IMR-90 (cell line): ENCODE results near the gene WWC2. TPM values are rescaled to one million over a fixed set of nuclear protein-coding genes. Genes with fewer than 3 reads are reported as not detected.

Source experiments
- ATAC-seq: fragments of 200-7000 bp; cut with Tn5 transposase; 2 replicates; pipeline ENCODE4 v1.9.1; 2020; ENCODE audit warnings: low read depth, mild to moderate bottlenecking, moderate library complexity
- BruUV-seq: library from RNA; stranded (reverse); fragments of 400-500 nt; replicated peaks from 2 replicates; lab custom pipeline; 2021; lab: Mats Ljungman, UMichigan
- CTCF ChIA-PET: fragments of 300-600 bp; formaldehyde crosslinking; extraction: SDS; loops from one replicate; lab custom pipeline; 2021; ENCODE audit warnings: antibody characterized with exemption; lab: Yijun Ruan, JAX
- POLR2A ChIA-PET: fragments of 300-600 bp; sonication (Branson Sonifier 250); formaldehyde crosslinking; loops from one replicate; lab custom pipeline; 2022; ENCODE audit warnings: antibody characterized with exemption; ENCODE audit not compliant: unreplicated experiment; lab: Charles Lee
- DNase-seq: peaks from one replicate; pipeline ENCODE4 v3.0.0; 2013
- H2AFZ ChIP-seq: replicated peaks from 2 replicates; pipeline ENCODE3; 2013; ENCODE audit warnings: low read length, mild to moderate bottlenecking; ENCODE audit not compliant: poor library complexity
- H2AK5ac ChIP-seq: 2 replicates; pipeline ENCODE4 v1.6.1; 2013; ENCODE audit warnings: low read depth, low read length, inconsistent platforms
- H2AK9ac ChIP-seq: replicated peaks from 2 replicates; pipeline ENCODE3; 2013; ENCODE audit warnings: mild to moderate bottlenecking, low read depth, low read length, moderate library complexity; ENCODE audit not compliant: poor library complexity
- H2BK120ac ChIP-seq: 2 replicates; pipeline ENCODE4 v1.6.1; 2013; ENCODE audit warnings: low read depth, low read length, inconsistent platforms
- H2BK15ac ChIP-seq: 3 replicates; pipeline ENCODE4 v1.6.1; 2013; ENCODE audit warnings: low read depth, low read length, inconsistent platforms
- H2BK20ac ChIP-seq: 2 replicates; pipeline ENCODE4 v1.6.1; 2013; ENCODE audit warnings: low read depth, mild to moderate bottlenecking, inconsistent platforms, low read length, moderate library complexity
- H2BK5ac ChIP-seq: 2 replicates; pipeline ENCODE4 v1.6.1; 2013; ENCODE audit warnings: mild to moderate bottlenecking, low read depth, low read length, inconsistent platforms; ENCODE audit not compliant: poor library complexity, severe bottlenecking
- H3K14ac ChIP-seq: replicated peaks from 2 replicates; pipeline ENCODE4 v1.6.1; 2013; ENCODE audit warnings: low read depth, low read length, inconsistent platforms
- H3K18ac ChIP-seq: 2 replicates; pipeline ENCODE4 v1.6.1; 2013; ENCODE audit warnings: low read depth, low read length, control low read depth
- H3K23ac ChIP-seq: 2 replicates; pipeline ENCODE4 v1.6.1; 2013; ENCODE audit warnings: low read depth, low read length, inconsistent platforms
- H3K27ac ChIP-seq: 2 replicates; pipeline ENCODE4 v1.5.1; 2013; ENCODE audit warnings: mild to moderate bottlenecking, control low read depth, low read length; ENCODE audit not compliant: insufficient read depth
- H3K27me3 ChIP-seq: 2 replicates; pipeline ENCODE4 v1.6.1; 2013; ENCODE audit warnings: low read length; ENCODE audit not compliant: control insufficient read depth, insufficient read depth
- H3K36me3 ChIP-seq: 2 replicates; pipeline ENCODE4 v1.6.1; 2013; ENCODE audit warnings: low read length, mixed read lengths; ENCODE audit not compliant: control insufficient read depth, insufficient read depth
- H3K4ac ChIP-seq: 2 replicates; pipeline ENCODE4 v1.6.1; 2013; ENCODE audit warnings: low read depth, low read length, inconsistent platforms
- H3K4me1 ChIP-seq: 2 replicates; pipeline ENCODE4 v1.6.1; 2013; ENCODE audit warnings: low read length, mixed read lengths; ENCODE audit not compliant: control insufficient read depth, insufficient read depth
- H3K4me2 ChIP-seq: 2 replicates; pipeline ENCODE4 v1.6.1; 2013; ENCODE audit warnings: low read depth, mild to moderate bottlenecking, control low read depth, low read length, moderate library complexity
- H3K4me3 ChIP-seq: 2 replicates; pipeline ENCODE4 v1.5.1; 2013; ENCODE audit warnings: low read depth, mild to moderate bottlenecking, control low read depth, low read length, moderate library complexity; ENCODE audit not compliant: insufficient read depth
- H3K56ac ChIP-seq: 2 replicates; pipeline ENCODE4 v1.6.1; 2013; ENCODE audit warnings: low read length, inconsistent platforms; ENCODE audit not compliant: insufficient read depth; ENCODE audit errors: extremely low read depth
- H3K79me1 ChIP-seq, 2 experiments: 2 replicates each; pipeline ENCODE4 v1.6.1; 2013; ENCODE audit warnings: low read length in 2 of 2, inconsistent platforms in 1 of 2, low read depth in 1 of 2
- H3K9ac ChIP-seq: 2 replicates; pipeline ENCODE4 v1.6.1; 2013; ENCODE audit warnings: low read depth, low read length, control low read depth
- H3K9me1 ChIP-seq: 2 replicates; pipeline ENCODE4 v1.6.1; 2013; ENCODE audit warnings: low read length, inconsistent platforms; ENCODE audit not compliant: insufficient read depth
- H3K9me3 ChIP-seq: 2 replicates; pipeline ENCODE4 v1.6.1; 2013; ENCODE audit warnings: low read length; ENCODE audit not compliant: control insufficient read depth, insufficient read depth
- H4K20me1 ChIP-seq: 2 replicates; pipeline ENCODE4 v1.6.1; 2013; ENCODE audit warnings: low read length, inconsistent platforms; ENCODE audit not compliant: insufficient read depth
- H4K5ac ChIP-seq: 2 replicates; pipeline ENCODE4 v1.6.1; 2013; ENCODE audit warnings: mild to moderate bottlenecking, low read depth, low read length, control low read depth
- H4K8ac ChIP-seq, 2 experiments: 2 replicates each; pipeline ENCODE4 v1.6.1; 2013; ENCODE audit warnings: low read depth in 2 of 2, low read length in 2 of 2, control low read depth in 1 of 2, inconsistent platforms in 1 of 2
- H4K91ac ChIP-seq: 2 replicates; pipeline ENCODE4 v1.6.1; 2013; ENCODE audit warnings: low read depth, low read length, inconsistent platforms; ENCODE audit not compliant: insufficient read depth
- BHLHE40 ChIP-seq: fragments of 150-350 bp; IDR thresholded peaks from 2 replicates; pipeline ENCODE4 v1.6.1; 2016; ENCODE audit warnings: mild to moderate bottlenecking, low read depth, low read length
- CEBPB ChIP-seq: IDR thresholded peaks from 2 replicates; pipeline ENCODE4 v1.6.1; 2012; ENCODE audit warnings: low read depth, low read length, improper control_type of control experiment
- CHD1 ChIP-seq: IDR thresholded peaks from 2 replicates; pipeline ENCODE4 v1.6.1; 2012; ENCODE audit warnings: low read depth, low read length, improper control_type of control experiment
- FOS ChIP-seq: fragments of 150-350 bp; IDR thresholded peaks from 2 replicates; pipeline ENCODE4 v1.6.1; 2016; ENCODE audit warnings: low read depth, low read length
- MAFK ChIP-seq: IDR thresholded peaks from 2 replicates; pipeline ENCODE4 v1.6.1; 2012; ENCODE audit warnings: low read depth, low read length, improper control_type of control experiment
- MAZ ChIP-seq: IDR thresholded peaks from 2 replicates; pipeline ENCODE4 v1.6.1; 2012; ENCODE audit warnings: low read depth, mild to moderate bottlenecking, low read length, improper control_type of control experiment, moderate library complexity, borderline replicate concordance
- NFE2L2 ChIP-seq: fragments of 150-350 bp; IDR thresholded peaks from 2 replicates; pipeline ENCODE4 v1.6.1; 2016; ENCODE audit warnings: low read depth, mild to moderate bottlenecking, low read length
- POLR2A ChIP-seq: IDR thresholded peaks from 2 replicates; pipeline ENCODE4 v1.6.1; 2012; ENCODE audit warnings: mild to moderate bottlenecking, low read depth, low read length
- RAD21 ChIP-seq: IDR thresholded peaks from 2 replicates; pipeline ENCODE4 v1.6.1; 2012; ENCODE audit warnings: low read length, improper control_type of control experiment
- RFX5 ChIP-seq: IDR thresholded peaks from 2 replicates; pipeline ENCODE4 v1.8.0; 2012; ENCODE audit warnings: low read depth, mild to moderate bottlenecking, low read length, moderate library complexity
- WGBS, 2 experiments: methylation state at CpG; one replicate each; pipeline versions ENCODE4 v1.1.5 to v1.1.7; 2013; ENCODE audit warnings: missing lambda C conversion rate in 2 of 2; ENCODE audit not compliant: insufficient read length in 1 of 2; ENCODE audit errors: extremely low coverage in 2 of 2; 5-methylcytosine and 5-hydroxymethylcytosine counted together
- dilution Hi-C: fragments of 300-500 bp; cut with HindIII; formaldehyde crosslinking; loops from one replicate; pipeline ENCODE4 v1.14.3; 2018; ENCODE audit warnings: low sequenced_read_pairs; ENCODE audit not compliant: unreplicated experiment
- in situ Hi-C: fragments of 300-500 bp; cut with MboI; formaldehyde crosslinking; loops from 3 replicates; pipeline ENCODE4 v1.14.3; 2019; ENCODE audit warnings: low sequenced_read_pairs, inconsistent platforms, mixed read lengths
- intact Hi-C: fragments of 100-400 bp; cut with micrococcal nuclease; formaldehyde crosslinking; loops from 2 replicates; pipeline ENCODE4 v1.10.0; 2022
- polyA plus RNA-seq, 3 experiments: library from polyadenylated mRNA; depleted of rRNA; stranded (reverse); fragments of >200 nt; gene quantifications; 2 replicates each; pipeline ENCODE4 v1.2.3, GENCODE V29; 2012; ENCODE audit warnings: low replicate concordance in 1 of 3
- total RNA-seq: library from RNA; depleted of rRNA; stranded (reverse); fragments of >200 nt; gene quantifications from 2 replicates; pipeline ENCODE4 v1.2.3, GENCODE V29; 2012
- TF ChIP-seq, protein P1 (sequence below): fragments of 150-350 bp; IDR thresholded peaks from 2 replicates; pipeline ENCODE4 v1.6.1; 2016; ENCODE audit warnings: low read depth, mild to moderate bottlenecking, low read length, moderate library complexity, borderline replicate concordance

Gene WWC2
- total and polyA plus RNA-seq, 2 of the 4 experiments (the other 2 are of a cell fraction), result 26.6 to 27.4 TPM

DNA sequence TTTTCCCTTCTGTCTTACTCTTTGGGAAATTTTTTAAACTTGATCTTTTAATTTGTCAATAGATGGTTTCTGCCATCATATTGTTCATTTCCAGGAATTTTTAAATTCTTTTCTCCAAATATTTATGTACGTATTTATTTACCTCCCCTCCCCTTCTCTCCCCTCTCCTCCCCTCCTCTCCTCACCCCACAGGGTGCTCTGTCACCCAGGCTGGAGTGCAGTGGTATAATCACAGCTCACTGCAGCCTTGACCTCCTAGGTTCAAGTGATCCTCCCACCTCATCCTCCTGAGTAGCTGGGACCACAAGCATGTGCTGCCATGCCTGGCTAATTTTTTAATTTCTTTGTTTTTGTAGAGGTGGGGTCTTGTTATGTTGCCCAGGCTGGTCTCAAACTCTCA is 73.8 kb downstream of the WWC2 start (continued):
- TF ChIP-seq NFE2L2 (no peak), CEBPB (no peak), RAD21 (no peak), FOS (no peak)

DNA sequence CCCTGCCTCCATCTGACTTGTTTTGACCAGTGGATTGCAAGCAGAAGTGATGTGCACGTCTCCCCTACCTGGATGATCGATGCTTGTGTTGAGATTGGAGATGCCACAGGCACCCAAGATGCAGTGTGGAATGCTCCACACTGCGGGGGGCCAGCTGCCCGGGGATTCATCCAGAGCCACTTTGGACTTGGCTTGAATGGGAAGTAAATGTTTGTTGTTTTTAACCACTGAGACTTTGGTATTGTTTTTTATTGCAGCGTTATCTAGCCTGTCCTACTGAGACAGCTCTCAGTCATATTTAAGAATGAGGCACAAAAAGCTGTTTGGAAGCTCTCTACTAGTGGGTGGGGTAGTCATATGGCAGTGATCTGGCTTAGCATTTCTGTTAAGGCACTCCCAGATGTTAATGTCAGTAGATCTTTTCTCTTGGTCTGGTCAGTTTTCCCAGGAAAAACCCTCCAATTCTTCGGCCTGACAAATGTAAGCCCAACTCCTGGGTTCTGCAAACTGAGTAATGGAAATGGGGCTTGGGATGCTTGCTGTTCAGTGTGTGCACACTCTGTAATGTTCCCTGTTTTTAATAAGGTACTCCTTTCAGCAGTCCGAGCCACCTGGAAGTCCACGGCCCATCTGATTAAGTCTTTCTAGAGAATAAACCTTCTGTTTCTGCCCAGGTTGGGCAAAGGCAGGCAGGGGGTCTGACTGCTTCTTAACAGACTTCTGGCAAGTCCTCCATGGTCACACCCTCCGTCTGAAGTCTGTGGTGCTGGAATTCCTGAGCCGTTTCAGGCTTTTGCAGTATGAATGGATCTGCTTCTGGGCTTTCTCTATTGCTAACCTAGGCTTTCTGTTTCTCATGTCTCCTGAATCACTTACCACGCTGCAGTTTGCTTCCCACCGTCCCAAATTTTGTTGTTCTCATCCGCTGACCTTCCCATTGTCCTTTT is 74.8 kb downstream of the WWC2 start:
- TF ChIP-seq MAZ (no peak), FOS (no peak), POLR2A (no peak), RFX5 (no peak), BHLHE40 (no peak), CHD1 (no peak), MAFK (no peak)
- TF ChIP-seq, protein P1, sequence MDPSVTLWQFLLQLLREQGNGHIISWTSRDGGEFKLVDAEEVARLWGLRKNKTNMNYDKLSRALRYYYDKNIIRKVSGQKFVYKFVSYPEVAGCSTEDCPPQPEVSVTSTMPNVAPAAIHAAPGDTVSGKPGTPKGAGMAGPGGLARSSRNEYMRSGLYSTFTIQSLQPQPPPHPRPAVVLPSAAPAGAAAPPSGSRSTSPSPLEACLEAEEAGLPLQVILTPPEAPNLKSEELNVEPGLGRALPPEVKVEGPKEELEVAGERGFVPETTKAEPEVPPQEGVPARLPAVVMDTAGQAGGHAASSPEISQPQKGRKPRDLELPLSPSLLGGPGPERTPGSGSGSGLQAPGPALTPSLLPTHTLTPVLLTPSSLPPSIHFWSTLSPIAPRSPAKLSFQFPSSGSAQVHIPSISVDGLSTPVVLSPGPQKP, result no peak
- Histone ChIP-seq H3K79me1 (peaks cover 28 to 75% of the 10 kb centered on the region in 2 experiments), H3K56ac (no peak overlapping the region), H3K27ac (no peak overlapping the region), H3K27me3 (no peaks in the 10 kb centered on the region), H2BK20ac (peak overlapping the region; percentile 17; the same call in 1 of the 2 replicates), H3K23ac (peak overlapping the region; percentile 93), H2BK5ac (no peak overlapping the region), H2BK120ac (peak overlapping the region; percentile 64), H3K36me3 (no peaks in the 10 kb centered on the region), H3K9ac (no peak overlapping the region), H2BK15ac (peak overlapping the region; percentile 1; the same call in 1 of the 3 replicates), H3K4me3 (no peak overlapping the region), H3K18ac (no peak overlapping the region), H3K4me1 (peaks cover 24% of the 10 kb centered on the region), H4K20me1 (peaks cover 32% of the 10 kb centered on the region; the same call in 1 of the 2 replicates), H4K8ac (peak overlapping the region in 1 of 2 experiments; percentile 71; a peak in 2 of 4 replicates), H3K14ac (peak overlapping the region; percentile 64), H3K9me1 (peaks cover 24% of the 10 kb centered on the region), H3K9me3 (no peaks in the 10 kb centered on the region), H3K4ac (peak overlapping the region; percentile 68), H4K91ac (peak overlapping the region; percentile 65), H2AFZ (peak overlapping the region; percentile 40), H2AK9ac (no peak overlapping the region), H3K4me2 (peak overlapping the region; percentile 72), H4K5ac (peak overlapping the region; percentile 47; the same call in 1 of the 2 replicates), H2AK5ac (peak overlapping the region; percentile 14)
- 40% methylated on average over 3 of the region's 13 CpGs; no CpG with 5 or more reads in 1 of the 2 experiments for WGBS, 2 experiments
- in situ Hi-C loops, result no loop called here
- BruUV-seq, result no TSS peak
- intact Hi-C loops, result loop anchor here (2.0 kb wide), 1 partner anchor 67 kb away; no protein-coding TSS in a partner anchor
- DNase-seq (peak; percentile 29), ATAC-seq (peak; percentile 43)
- ChIA-PET POLR2A (no interaction called here), CTCF (no interaction called here)
- dilution Hi-C loops, result no loop called here
